ENCODE measurements around the gene UBL7.

Gene UBL7

GRCh38 chr15:74423431-74424257 lies 37.3 kb downstream of the UBL7 start:
- in situ Hi-C loops (cut with HindIII; ENCODE audit: low sequenced_read_pairs) = no loop called here
- DNase-seq (ENCODE audit: low read depth) = no peak
- TF ChIP-seq CTCF (IDR thresholded peaks at IDR 0.05; ENCODE audit: low read depth, low read length, missing control alignments) = no peak
- no peak overlapping the region for H3K4me3 ChIP-seq (ENCODE audit: low read depth, low read length)

GRCh38 chr15:74422652-74423430 lies 38.1 kb downstream of the UBL7 start:
- TF ChIP-seq CTCF (IDR thresholded peaks at IDR 0.05; ENCODE audit: low read depth, low read length, missing control alignments) = no peak
- in situ Hi-C loops (cut with HindIII; ENCODE audit: low sequenced_read_pairs) = no loop called here
- no peak overlapping the region for H3K4me3 ChIP-seq (ENCODE audit: low read depth, low read length)
- DNase-seq (ENCODE audit: low read depth) = no peak

GRCh38 chr15:74422265-74422651 lies 38.7 kb downstream of the UBL7 start:
- DNase-seq (ENCODE audit: low read depth) = no peak
- no peak for TF ChIP-seq CTCF (IDR thresholded peaks at IDR 0.05; ENCODE audit: low read depth, low read length, missing control alignments)

GRCh38 chr15:74421302-74422245 lies 39.4 kb downstream of the UBL7 start:
- DNase-seq (ENCODE audit: low read depth) = no peak
- TF ChIP-seq CTCF (IDR thresholded peaks at IDR 0.05; ENCODE audit: low read depth, low read length, missing control alignments) = no peak
- H3K4me3 ChIP-seq (ENCODE audit: low read depth, low read length) = no peak overlapping the region
- in situ Hi-C loops (cut with HindIII; ENCODE audit: low sequenced_read_pairs) = no loop called here

More at GRCh38 chr15:74422265-74422651, 38.7 kb downstream of the UBL7 start:
- no peak overlapping the region for H3K4me3 ChIP-seq (ENCODE audit: low read depth, low read length)
- in situ Hi-C loops (cut with HindIII; ENCODE audit: low sequenced_read_pairs) = no loop called here

GRCh38 chr15:74420193-74420905 lies 40.6 kb downstream of the UBL7 start:
- no peak for TF ChIP-seq CTCF (IDR thresholded peaks at IDR 0.05; ENCODE audit: low read depth, low read length, missing control alignments)
- in situ Hi-C loops (cut with HindIII; ENCODE audit: low sequenced_read_pairs) = no loop called here
- DNase-seq (ENCODE audit: low read depth) = no peak
- H3K4me3 ChIP-seq (ENCODE audit: low read depth, low read length) = no peak overlapping the region
